ENCODE measurements around the gene ITGB3.

DNA sequence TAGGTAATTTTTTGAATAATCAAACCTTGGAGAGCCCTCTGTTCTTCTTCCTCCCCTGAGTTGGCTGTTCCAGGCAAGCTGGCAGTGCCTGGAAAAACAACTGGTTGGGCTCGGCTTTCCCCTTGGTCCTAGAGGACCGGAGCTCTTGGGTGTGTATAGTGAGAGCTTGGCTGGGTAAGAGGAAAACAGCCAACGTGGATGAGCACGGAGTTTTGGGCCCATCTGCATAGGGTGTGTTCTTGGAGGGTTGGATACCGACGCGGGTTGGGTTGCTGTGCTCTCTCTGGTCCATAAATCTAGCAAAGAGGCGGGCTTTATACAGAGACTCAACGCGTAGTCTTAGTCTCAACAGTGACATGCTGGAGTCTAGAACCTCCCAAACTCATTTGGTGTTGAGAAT is 23.2 kb downstream of the ITGB3 start:
- no peak for TF ChIP-seq POLR2A (IDR thresholded peaks at IDR 0.05; ENCODE audit: low read depth, low read length)
- no peak for TF ChIP-seq TAF1 (IDR thresholded peaks at IDR 0.05; ENCODE audit: borderline replicate concordance, low read depth, low read length)

Measured in GM12892 (cell line).